Activated CD8-positive, alpha-beta memory T cell treated with anti-CD3 and anti-CD28 coated beads, Interleukin-2, amount 50 U/mL, for 1 hour (primary cell): ENCODE measurements around the gene USH2A.

Source experiments
- DNase-seq: peaks from one replicate; pipeline ENCODE4 v3.0.0-alpha.2; 2020; ENCODE audit errors: extremely low read depth

Gene USH2A

DNA sequence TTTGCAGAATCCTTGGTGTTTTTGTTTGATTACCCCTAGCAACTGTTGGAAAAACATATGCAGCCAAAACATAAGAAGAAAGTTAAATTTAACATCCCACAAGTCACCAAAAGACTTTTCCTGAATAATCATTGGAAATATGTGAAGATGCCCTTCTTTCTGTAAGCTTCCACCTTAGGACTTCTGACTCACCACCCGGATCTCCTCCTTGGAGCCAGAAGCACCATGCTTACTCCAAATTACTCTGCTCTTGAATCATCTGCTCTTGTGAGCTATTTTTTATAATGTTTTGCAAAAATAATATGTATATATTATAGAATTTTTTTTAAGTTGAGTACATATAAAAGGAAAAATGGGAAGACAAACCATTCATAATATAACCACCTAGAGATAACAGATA is 464.4 kb downstream of the USH2A start:
- DNase-seq = no peak

GRCh38 chr1:215957663-215958062 is 465.6 kb downstream of the USH2A start:
- DNase-seq = no peak

GRCh38 chr1:215932558-215932957 is 490.7 kb downstream of the USH2A start:
- no peak for DNase-seq

DNA sequence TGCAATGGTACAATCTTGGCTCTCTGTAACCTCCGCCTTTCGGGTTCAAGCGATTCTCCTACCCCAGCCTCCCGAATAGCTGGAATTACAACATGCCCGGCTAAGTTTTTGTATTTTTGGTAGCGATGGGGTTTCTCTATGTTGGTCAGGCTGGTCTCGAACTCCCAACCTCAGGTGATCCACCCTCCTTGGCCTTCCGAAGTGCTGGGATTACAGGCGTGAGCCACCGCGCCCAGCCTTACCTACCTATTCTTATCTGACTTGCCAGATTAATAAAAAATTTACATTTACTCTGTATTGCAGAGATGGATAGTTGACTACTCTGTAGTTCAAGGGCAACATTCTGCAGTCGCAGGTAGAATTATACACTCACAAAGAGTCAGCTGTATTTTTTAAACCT is 496.6 kb downstream of the USH2A start:
- no peak for DNase-seq

DNA sequence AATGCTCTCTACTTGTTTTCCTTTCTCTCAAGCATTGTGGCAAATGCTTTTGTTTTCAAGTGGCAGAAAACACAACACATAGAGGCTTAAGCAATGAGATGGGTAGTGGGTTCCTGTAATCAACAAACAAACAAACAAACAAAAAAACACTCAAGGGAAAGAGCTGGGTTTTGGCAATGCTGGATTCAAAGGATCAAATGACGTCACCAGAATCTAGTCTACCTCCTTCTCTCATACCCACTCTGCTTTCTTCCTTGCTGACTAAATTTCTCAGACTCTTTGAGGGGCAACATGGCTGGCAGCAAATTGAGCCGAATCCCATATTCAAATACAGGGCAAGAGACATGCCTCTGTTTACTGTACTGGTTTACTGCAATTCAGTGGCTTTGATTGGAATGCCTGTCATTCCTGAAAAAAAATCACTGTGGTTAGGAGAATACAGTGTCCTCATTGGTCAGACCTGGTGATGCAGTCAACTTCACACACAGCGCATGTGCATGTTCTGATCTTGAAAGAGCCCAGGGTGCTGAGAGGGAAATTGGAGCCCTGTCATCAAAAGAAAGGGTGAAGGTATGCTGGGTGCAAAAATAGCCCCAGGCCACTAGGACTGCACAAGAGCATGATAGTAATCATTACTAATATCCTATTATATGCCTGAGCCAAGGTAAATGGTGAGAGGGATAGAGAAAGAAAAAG is 500.0 kb downstream of the USH2A start:
- DNase-seq = no peak

DNA sequence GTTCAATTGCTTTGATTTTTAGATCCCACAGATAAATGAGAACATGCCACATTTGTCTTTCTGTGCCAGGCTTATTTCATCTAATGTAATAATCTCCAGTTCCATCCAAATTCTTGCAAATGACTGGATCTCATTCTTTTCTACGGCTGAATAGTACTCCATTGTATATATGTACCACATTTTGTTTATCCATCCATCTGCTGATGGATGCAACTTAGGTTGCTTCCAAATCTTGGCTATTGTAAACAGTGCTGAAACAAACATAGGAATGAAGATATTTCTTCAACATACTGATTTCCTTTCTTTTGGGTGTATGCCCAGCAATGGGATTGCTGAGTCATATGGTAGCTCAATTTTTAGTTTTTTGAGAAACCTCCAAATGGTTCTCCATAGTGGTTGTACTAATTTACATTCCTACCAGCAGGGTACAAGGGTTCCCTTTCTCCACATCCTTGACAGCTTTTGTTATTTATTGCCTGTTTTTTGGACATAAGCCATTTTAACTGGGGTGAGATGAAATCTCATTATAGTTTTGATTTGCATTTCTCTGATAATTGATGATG is 511.8 kb downstream of the USH2A start:
- DNase-seq = no peak

GRCh38 chr1:215905493-215906115 is 517.6 kb downstream of the USH2A start:
- no peak for DNase-seq

GRCh38 chr1:215900684-215901083 is 522.6 kb downstream of the USH2A start:
- no peak for DNase-seq

- DNase-seq = no peak
Observed at GRCh38 chr1:215899901-215900300, 523.3 kb downstream of the USH2A start.

- no peak for DNase-seq
Observed at GRCh38 chr1:215895893-215896292, 527.4 kb downstream of the USH2A start.

DNA sequence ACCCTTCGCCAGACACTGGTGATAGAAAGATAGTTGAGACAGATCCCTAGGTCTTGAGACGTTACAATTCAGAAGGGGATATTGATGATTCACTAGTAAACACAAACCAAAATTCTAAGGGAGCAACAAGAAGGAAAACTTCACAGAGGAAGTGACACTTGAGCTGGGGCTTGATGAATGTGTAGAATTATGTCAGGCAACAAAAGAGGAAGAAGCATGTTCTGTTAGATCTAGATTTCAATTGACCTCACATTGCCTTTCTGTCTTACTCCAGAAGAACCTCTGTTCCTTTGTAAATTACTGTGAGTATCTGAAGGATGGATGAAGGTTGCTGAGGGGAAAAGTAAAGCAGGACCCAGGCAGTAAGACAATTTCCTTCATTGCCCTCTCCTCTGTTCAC is 528.0 kb downstream of the USH2A start:
- DNase-seq = no peak

DNA sequence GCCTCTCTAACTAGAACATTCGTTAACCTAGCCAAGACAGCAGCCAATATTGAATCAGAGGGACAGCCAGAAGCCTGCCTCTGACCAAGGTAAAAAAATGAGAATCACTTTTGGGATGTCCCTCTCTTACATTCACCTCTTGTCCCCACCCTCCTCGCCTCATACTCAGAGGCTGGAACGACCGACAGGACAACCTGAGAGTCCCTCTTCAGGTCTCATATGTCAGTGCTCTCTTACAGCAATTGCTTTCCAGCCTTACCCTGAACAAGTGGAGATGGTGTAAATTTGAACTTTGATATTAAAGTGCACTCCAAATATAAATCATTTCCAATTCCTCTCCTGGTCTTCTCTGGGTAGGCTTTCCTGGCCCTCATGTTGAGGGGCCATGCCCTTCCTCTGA is 528.6 kb downstream of the USH2A start:
- DNase-seq = no peak

GRCh38 chr1:215891266-215892057 is 531.8 kb downstream of the USH2A start:
- no peak for DNase-seq

- no peak for DNase-seq
Observed at GRCh38 chr1:215890438-215890837, 532.8 kb downstream of the USH2A start.

DNA sequence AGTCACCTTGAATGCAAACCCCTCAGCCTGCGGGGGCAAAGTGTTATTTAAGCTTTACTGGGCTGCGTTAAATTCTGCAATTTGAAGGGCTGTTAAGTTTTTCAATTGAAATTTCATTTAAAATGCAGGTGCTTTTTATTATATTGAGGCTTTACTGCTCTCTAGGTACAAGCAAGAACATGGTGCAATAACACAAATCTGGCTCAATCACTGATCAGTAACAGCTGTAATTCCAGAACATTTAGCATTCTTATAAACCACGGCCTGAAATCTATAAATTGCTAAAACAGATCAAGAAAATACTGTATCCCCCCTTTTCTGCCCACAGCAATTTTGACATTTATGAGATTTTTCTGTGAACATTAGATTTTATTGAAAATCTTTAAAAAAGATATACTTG is 533.4 kb downstream of the USH2A start:
- no peak for DNase-seq

DNA sequence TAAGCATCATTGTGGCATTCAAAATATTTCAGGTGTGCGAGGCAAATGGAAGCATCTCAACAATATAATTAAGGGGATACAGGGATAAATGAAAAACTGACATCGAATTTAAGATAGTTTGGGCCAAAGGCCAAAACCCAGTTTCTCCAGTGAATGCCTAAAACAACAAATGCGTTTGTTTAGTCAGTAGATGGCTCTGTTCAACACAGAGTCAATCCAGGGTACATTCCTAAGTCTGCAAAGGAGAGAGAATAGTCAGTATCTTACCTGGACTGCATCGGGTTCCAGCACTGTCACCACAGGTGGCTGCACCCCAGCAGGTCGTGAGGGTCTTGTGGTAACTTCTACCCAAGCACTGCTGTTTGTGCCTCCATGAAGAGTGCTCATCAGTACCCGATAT is 535.1 kb downstream of the USH2A start:
- no peak for DNase-seq

GRCh38 chr1:215887627-215888026 is 535.6 kb downstream of the USH2A start:
- DNase-seq = no peak

DNA sequence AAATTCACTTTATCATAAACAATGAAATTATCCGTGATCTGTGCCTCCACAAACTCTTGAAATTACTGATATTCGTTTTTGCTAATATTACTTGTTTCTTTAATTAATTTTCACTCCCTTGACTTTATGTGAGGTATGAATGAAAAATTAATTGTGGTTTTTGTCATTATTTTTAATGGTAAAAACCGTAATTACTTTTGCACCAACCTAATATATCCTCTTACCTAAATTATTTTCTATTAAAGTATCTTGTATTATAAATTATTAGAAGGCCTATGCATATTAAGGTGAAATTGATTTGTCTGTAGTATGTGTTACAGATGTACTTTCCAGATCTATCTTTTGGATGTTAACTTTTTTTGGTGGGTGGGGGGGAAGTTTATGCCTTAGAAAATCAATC is 540.2 kb downstream of the USH2A start:
- DNase-seq = no peak

GRCh38 chr1:215878843-215879242 is 544.4 kb downstream of the USH2A start:
- no peak for DNase-seq

DNA sequence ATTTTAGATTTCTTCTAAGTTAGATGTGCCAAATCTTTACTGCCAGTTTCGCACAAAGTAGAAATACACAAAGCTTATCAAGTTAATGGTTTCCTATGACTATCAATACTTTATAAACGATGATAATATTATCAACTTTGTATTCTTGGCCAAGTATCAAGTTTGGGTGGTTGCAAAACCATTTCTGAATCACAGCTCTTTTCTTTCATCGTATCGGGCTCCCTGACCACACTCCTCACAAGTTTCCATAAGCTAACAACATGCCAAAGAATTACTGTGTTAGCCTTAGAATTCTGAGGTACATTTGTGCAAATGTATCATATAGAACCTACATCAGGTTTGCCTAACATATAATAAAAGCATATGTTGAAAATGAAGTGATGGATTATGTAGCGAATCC is 545.1 kb downstream of the USH2A start:
- DNase-seq = no peak

DNA sequence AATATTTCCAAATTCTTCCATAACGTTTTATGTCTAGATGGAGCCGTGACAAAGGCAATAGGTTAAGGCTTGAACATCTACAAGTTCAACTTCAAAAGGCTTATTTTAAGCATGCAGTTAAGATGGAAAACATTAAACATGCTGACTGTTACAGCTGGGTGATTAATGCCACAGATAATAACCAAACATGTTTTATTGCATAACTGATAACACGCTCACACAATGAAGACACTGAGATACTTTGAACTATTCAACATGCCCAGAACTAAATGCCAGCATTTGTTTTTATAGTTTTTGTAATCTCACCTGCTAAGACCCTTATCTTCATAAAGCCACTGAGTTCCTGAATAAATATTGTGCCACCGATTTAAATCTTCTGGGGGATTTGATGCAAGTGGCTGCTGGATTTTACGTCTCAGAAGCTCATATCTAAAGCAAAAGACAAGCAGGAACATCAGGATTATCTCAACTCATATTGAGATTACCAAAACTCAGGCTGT is 545.7 kb downstream of the USH2A start:
- DNase-seq = no peak

DNA sequence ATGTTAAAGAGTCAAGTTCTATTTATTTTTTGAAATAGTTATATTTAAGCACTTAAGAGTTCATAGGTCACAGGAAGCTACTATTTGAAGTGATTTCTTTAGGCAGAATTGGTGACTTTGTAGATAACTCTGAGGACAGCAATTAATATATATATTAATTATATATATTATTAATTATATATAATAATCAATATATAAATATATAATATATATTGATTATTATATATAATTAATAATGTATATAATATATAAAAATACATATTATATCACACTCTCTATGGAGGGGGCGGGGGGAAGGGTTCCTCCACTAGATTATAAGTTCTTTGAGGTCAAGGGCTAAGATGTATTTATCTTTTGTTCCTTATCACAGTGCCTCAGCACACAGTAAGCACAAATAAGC is 547.5 kb downstream of the USH2A start:
- no peak for DNase-seq

- no peak for DNase-seq
Observed at GRCh38 chr1:215875236-215875635, 548.0 kb downstream of the USH2A start.
